Measurements from ENCODE around the gene C1orf210. TPM values are rescaled to one million over a fixed set of nuclear protein-coding genes. Genes with fewer than 3 reads are reported as not detected.
A peak's percentile ranks its signal among the peaks of the same experiment; 100 is the strongest.

The C1orf210 gene
- total and polyA plus RNA-seq, 12 donors: not detected

DNA sequence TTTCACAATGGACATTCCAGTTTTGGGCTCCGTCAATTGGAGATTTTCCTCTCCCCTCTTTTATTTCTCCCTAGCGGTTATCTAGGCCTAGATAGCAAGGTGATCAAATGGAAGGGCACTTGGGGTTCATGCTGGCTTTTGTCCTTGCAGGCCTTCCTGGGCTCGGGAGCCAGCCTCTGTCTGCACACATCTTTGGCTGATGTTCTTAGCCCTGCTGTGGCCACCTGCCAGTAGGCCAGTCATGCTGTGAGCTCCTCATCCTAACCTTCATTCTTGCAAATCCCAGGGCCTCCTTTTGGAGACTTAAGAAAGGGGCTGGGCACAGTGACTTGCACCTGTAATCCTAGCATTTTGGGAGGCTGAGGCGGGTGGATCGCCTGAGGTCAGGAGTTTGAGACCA lies 28.9 kb upstream of the C1orf210 start:
- ATAC-seq: no peak
- WGBS, 2 donors: 93 to 97% methylated on average over 5 of the region's 5 CpGs
- Histone ChIP-seq H3K36me3 (peaks cover 0 to 93% (median 0%) of the 10 kb centered on the region in 9 donors), H3K27ac (no peak overlapping the region), H3K27me3 (no peaks in the 10 kb centered on the region), H3K4me3 (no peak overlapping the region), H3K4me1 (peaks cover 0 to 16% (median 0%) of the 10 kb centered on the region in 9 donors), H3K9me3 (no peaks in the 10 kb centered on the region)
- no peak for DNase-seq
- TF ChIP-seq, protein P1, sequence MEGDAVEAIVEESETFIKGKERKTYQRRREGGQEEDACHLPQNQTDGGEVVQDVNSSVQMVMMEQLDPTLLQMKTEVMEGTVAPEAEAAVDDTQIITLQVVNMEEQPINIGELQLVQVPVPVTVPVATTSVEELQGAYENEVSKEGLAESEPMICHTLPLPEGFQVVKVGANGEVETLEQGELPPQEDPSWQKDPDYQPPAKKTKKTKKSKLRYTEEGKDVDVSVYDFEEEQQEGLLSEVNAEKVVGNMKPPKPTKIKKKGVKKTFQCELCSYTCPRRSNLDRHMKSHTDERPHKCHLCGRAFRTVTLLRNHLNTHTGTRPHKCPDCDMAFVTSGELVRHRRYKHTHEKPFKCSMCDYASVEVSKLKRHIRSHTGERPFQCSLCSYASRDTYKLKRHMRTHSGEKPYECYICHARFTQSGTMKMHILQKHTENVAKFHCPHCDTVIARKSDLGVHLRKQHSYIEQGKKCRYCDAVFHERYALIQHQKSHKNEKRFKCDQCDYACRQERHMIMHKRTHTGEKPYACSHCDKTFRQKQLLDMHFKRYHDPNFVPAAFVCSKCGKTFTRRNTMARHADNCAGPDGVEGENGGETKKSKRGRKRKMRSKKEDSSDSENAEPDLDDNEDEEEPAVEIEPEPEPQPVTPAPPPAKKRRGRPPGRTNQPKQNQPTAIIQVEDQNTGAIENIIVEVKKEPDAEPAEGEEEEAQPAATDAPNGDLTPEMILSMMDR (IDR thresholded peaks at IDR 0.05): no peak
- intact Hi-C loops (cut with DNase I): no loop called here

DNA sequence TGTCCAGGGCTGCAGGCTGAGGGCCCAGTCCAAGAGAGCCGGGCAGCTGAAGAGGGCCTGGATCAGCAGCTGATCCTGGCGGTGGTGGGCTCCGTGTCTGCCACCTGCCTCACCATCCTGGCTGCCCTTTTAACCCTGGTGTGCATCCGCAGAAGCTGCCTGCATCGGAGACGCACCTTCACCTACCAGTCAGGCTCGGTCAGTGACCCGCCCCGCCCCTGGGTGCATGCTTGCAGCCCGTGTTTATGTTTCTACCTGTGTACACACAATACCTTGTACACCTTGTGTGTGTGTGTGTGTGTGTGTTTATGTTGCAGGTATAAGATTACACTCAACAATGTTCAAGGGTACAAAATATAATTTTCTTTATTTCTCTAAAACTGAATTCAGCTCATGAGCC lies 28.4 kb upstream of the C1orf210 start:
- whole genome bisulfite sequencing, 2 donors: 92 to 96% methylated on average over 10 of the region's 10 CpGs
- H3K4me1 ChIP-seq: peaks cover 0 to 17% (median 0%) of the 10 kb centered on the region in 9 donors
- ATAC-seq: no peak
- intact Hi-C loops (cut with DNase I): no loop called here
- no peaks in the 10 kb centered on the region for H3K27me3 ChIP-seq
- H3K9me3 ChIP-seq: no peaks in the 10 kb centered on the region
- no peak for DNase-seq
- peaks cover 0 to 93% (median 0%) of the 10 kb centered on the region in 9 donors for H3K36me3 ChIP-seq
- H3K27ac ChIP-seq: no peak overlapping the region
- TF ChIP-seq, protein P1 (IDR thresholded peaks at IDR 0.05): no peak
- H3K4me3 ChIP-seq: no peak overlapping the region

DNA sequence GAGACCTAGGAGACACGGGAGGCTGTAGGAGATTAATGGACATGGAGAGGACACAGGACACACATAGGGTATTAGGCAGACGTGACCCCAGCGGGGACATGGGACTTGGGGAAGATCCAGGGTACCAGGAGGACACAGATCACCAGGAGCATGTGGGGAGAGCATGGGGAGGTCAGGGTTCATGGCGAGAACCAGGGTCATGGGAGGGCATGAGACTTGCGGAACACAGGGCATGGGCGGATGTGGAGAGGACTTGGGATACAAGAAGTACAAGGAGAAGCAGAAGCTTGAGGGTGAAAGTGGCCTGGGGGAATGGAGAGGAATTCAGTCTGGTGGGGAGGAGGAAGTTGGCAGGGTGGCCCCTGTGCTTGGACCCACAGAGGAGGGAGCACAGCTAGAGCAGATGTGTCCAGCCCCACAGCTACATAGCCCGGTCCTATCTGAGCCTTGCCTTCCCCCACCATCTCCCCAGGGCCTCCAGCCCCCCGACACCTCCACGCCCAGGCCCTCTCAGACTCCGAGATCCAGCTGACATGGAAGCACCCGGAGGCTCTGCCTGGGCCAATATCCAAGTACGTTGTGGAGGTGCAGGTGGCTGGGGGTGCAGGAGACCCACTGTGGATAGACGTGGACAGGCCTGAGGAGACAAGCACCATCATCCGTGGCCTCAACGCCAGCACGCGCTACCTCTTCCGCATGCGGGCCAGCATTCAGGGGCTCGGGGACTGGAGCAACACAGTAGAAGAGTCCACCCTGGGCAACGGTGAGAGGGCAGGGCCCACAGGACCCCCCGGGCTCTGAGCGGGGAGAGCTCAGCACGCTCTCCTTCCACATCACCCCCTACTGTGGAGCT lies 27.5 kb upstream of the C1orf210 start:
- no peaks in the 10 kb centered on the region for H3K27me3 ChIP-seq
- 92 to 94% methylated on average over 24 of the region's 24 CpGs for WGBS, 2 donors
- no peak overlapping the region for H3K4me3 ChIP-seq
- H3K9me3 ChIP-seq: no peaks in the 10 kb centered on the region
- TF ChIP-seq, protein P1 (IDR thresholded peaks at IDR 0.05): no peak
- H3K4me1 ChIP-seq: peaks cover 0 to 17% (median 0%) of the 10 kb centered on the region in 9 donors
- no peak overlapping the region for H3K27ac ChIP-seq
- H3K36me3 ChIP-seq: peaks cover 0 to 89% (median 0%) of the 10 kb centered on the region in 9 donors
- DNase-seq: no peak
- ATAC-seq: peak in 1 of 8 donors; percentile 5
- intact Hi-C loops (cut with DNase I): no loop called here

DNA sequence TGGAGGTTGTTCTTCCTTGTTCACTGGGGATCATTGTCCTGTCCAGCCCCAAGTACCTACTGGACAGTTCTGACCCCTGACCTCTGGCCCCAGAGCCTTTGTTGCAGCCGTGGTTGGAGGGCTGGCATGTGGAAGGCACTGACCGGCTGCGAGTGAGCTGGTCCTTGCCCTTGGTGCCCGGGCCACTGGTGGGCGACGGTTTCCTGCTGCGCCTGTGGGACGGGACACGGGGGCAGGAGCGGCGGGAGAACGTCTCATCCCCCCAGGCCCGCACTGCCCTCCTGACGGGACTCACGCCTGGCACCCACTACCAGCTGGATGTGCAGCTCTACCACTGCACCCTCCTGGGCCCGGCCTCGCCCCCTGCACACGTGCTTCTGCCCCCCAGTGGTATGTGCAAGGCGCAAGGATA lies 26.8 kb upstream of the C1orf210 start:
- intact Hi-C loops (cut with DNase I): no loop called here
- Histone ChIP-seq H3K36me3 (peaks cover 0 to 87% (median 0%) of the 10 kb centered on the region in 9 donors), H3K27me3 (no peaks in the 10 kb centered on the region), H3K4me3 (no peak overlapping the region), H3K27ac (no peak overlapping the region), H3K9me3 (no peaks in the 10 kb centered on the region), H3K4me1 (peaks cover 0 to 17% (median 0%) of the 10 kb centered on the region in 9 donors)
- no peak for ATAC-seq
- whole genome bisulfite sequencing, 2 donors: 92 to 93% methylated on average over 19 of the region's 19 CpGs
- TF ChIP-seq, protein P1 (IDR thresholded peaks at IDR 0.05): no peak
- DNase-seq: no peak
